GM18498 (cell line): ENCODE data around the gene WDR20.

ENCODE experiments used
- ATAC-seq: cut with Tn5 transposase; IDR thresholded peaks from one replicate; pipeline ENCODE4 v1.9.1; 2021; ENCODE audit warnings: mild to moderate bottlenecking, moderate library complexity; ENCODE audit not compliant: unreplicated experiment

WDR20 gene

DNA sequence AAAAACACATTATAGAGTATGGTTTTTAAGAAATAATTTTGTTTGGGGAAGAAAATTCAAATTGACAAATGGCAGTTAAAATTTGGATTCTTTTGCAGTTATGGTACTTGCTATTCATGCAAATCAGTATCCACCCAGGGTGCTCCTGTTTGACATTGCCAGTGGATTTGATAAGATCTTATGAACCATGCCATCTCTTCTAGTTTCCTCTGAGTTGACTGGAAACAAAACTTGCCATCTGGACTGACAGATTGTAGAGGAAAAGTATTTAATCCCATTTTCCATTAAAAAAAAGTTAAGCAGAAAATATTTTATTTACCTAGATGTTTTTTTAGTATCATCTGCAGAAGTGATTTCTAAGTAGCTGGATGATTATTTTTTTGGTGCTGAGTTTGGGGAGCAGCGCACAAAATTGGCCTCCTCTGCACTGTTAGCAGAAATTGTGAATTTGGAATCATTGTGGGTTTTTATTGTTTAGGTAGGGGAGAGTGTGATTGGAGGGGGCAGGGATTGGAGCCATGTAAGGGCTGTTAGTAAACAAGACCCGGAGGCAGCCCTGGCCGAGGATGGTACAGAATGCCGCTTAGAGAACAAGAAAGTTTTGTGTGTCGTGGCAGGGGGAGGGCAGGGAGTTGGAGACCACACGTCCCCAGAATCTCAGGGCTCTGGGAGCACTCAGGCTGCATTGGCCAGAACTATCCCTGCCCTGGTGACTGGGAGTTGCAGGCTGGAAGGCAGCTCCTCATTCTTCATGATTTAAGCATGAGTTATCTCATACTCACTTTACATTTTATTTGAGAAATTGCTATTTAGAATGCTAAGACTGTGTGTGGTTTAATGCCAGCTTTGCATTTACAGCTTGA, 56.6 kb downstream of the WDR20 start:
- no peak for ATAC-seq

DNA sequence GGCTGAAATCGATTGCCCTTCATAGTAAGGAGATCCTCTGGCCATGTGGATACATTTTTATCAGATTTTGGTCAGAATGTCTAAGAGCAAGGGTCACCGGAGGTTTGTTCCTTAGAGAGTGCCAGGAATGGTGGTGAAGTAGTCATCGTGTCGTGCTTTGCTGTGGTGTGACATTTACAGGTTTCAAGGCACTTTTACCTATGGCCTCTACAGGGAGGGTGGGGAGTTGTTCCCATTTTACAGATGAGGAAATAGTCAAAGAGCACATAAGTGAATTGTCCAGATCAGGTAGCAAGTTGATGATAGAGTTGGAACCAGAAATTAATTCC, 57.2 kb downstream of the WDR20 start:
- ATAC-seq, result no peak

DNA sequence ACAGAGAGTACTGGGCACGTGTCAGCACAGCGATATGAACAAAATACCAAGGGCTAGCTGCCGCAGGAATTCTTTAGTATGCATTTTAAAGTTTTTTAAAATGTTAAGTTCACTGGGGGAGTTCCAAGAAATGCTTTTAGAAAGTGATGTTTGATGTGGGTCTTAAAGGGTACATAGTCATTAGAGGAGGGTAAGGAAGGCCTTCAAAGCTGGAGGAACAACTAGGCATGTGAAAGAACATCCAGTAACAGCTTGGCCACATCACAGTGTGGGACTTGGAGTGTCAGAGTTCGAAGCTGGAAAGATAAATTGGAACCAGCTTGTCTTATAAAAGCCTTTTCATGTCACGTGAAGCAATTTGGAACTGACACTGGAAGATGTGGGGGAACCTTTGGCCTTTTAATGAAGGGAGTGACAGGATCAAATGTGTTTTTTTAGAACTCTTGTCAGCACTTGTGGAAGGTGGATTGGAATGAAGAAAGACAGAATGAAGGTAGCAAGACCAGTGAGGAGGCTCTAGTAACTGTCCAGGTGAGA, 57.7 kb downstream of the WDR20 start:
- no peak for ATAC-seq

DNA sequence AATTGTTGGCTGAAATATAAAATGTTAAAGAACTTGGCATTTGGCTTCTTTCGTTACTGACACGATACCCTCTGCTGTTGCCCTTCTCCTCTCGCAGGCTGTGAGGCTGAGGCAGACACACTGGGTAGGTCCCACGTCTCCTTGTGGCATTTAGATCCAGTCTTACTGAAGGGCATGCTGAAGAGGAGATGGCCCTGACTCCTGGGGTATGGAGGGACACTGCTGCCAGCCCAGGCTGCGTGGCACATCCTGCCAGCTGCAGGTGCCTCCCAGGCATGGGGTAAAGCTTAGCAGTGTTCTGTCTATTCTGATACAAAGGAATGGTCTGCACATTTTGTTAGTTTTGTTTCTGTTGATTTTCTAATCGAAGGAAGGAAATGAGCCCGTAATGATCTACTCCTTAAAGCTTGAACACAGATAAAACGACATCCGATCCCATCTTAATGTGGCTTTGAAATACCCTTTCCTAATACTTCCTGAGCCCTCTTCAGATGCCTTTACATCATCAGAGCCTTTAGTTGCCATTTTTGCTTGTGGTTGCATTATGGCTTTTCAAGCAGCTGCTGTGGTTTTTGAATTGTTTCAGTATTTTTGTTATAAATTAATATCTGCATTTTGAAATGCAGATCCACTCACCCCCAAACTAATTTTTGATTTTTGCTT, 61.1 kb downstream of the WDR20 start:
- ATAC-seq, result no peak

DNA sequence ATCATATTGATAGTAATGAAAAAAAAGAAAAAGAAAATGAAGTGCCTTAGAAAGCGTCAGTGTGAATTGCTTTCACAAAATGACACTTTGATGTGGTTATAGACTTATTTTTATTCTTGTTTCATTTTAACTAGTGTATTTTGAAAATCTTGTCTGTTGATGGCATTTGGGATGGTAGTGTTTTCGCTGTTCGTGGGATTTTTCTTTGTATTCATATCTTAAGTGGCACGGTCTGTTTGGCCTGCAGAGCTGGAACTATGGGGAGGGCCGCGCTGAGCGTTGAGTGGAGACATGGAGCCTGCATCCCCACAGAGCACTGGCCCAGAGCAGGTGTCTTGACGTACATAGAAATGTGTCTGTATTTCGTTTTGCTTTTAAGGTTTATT, 61.6 kb downstream of the WDR20 start:
- ATAC-seq, result no peak

DNA sequence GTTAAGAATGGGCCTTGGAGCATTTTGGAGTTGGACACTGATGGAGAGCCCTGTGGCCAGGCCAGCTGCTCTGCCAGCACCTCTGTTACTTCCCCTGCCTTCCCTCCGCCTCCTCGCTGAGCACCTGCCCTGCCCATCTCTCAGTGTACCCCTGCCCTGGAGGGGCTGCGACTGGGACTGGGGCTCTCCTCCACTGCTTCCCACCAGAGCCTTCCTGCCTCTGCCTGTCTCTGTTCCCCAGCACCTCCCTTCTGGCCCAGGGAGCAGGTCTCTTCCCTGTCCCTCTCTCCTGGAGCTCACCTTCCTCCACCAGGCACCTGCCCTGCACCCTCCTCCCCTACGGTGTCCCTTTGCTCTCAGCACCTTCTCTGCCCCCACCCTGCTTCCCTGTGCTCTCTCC, 62.1 kb downstream of the WDR20 start:
- no peak for ATAC-seq

DNA sequence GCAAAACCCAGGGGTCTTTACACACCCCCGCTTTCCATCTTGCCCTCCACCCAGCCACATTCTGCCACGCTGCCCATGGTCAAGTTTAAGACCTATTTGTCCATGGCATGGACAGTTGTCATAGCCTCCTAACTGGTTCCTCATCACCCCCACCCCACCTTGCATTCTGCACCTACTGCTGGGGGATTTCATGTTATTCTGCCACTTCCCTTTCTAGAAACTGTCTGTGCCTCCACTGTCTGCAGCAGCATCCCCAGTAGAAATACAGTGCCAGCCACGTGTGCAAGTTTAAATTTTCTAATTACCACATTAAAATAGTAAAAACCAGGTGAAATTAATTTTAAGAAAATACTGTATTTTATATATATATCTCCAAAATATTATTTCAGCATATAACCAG, 63.2 kb downstream of the WDR20 start:
- ATAC-seq, result no peak

DNA sequence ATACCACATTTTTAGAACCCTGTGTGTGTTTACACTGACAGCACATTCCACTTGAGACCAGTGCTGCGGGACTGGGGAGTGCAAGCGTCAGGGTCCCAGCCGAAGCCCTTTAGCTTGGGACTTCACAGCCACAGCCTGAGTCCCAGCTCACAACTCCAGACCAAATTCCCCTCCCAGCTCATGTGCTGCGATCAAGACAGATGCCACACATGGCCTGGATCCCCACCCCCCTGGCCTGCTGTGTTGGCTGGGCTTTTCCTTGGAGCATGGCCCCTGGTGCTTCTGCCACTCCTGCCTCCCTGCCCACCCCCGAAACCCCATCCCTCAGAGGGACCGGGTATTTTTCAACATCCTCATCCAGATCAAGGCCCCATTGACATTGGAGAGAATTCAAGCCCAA, 63.7 kb downstream of the WDR20 start:
- ATAC-seq, result no peak

DNA sequence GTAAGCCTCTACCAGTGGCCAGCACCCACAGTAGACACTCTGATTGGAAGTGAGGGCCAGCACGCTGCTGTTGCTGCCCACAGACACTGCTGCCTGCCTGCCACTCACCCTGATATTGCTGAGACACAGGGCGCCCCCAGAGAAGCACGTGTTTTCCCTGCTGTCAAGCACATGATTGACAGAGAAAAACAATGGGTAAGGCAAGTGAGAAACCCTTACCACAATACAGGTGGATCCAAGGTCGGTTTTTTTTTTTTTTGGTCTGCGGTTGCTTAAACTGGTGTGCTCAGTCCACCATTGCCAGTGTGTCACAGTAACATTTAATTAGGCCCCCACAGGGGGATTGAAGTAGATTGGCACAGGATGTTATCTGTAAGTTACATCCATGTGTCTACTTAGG, 65.9 kb downstream of the WDR20 start:
- ATAC-seq, result no peak

DNA sequence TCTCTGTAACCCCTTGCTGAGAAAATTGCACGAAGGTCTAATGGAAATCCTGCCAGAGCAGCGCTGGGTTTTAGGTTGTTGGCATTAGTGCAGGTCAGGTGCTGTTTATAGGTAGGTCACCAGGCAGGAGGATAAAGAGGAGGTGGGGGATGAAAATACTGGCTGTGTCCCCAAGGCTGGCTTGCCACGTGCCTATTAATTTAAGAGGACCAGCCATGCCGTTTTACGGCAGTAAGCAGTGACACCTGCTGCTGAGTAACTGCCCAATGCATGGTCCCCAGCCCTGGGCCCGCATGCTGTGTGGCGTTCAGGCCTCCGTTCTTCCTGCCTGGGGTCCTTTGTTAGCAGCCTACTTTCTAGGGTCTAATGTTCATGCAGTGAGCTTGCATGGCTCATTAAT, 67.2 kb downstream of the WDR20 start:
- no peak for ATAC-seq

DNA sequence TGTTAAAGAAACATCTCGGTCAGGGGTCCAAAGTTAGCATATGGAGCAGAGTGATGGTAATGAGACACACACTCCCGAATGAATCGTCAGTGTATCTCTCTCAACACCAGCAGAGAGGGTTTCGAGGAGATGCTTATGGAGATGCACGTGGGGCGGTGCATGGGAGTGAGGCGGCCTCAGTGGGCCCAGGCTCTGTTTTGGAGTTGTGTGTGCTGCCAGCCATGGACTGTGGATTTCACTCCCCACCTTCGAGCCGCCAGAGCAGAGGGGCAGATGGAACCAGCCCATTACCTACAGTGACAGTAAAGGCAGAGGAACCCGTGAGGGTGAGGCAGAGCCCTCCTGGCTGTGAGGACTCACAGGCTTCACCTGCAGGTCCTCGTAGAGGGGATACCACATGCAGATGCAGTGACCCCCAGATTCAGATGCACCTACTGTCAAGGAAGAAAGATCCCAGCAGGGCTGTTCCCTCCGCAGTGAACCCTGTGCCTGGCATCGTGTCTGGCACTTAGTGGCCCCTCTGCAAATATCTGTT, 68.2 kb downstream of the WDR20 start:
- no peak for ATAC-seq

DNA sequence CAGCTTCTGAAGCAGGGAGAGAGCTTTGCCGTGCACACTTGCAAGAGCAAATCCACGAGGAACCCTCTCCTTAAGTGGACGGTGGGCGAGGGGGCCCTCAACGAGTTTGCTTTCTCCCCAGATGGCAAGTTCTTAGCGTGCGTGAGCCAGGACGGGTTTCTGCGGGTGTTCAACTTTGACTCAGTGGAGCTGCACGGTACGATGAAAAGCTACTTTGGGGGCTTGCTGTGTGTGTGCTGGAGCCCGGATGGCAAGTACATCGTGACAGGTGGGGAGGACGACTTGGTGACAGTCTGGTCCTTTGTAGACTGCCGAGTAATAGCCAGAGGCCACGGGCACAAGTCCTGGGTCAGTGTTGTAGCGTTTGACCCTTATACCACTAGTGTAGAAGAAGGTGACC, 69.0 kb downstream of the WDR20 start:
- ATAC-seq, result no peak

DNA sequence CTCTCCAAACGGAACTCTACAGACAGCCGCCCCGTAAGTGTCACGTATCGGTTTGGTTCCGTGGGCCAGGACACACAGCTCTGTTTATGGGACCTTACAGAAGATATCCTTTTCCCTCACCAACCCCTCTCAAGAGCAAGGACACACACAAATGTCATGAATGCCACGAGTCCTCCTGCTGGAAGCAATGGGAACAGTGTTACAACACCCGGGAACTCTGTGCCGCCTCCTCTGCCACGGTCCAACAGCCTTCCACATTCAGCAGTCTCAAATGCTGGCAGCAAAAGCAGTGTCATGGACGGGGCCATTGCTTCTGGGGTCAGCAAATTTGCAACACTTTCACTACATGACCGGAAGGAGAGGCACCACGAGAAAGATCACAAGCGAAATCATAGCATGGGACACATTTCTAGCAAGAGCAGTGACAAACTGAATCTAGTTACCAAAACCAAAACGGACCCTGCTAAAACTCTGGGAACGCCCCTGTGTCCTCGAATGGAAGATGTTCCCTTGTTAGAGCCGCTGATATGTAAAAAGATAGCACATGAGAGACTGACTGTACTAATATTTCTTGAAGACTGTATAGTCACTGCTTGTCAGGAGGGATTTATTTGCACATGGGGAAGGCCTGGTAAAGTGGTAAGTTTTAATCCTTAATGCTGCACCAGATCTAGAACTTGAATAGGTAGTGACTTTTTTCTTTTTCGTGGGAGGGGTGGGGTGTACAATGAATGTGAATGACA, 69.7 kb downstream of the WDR20 start:
- ATAC-seq, result no peak

DNA sequence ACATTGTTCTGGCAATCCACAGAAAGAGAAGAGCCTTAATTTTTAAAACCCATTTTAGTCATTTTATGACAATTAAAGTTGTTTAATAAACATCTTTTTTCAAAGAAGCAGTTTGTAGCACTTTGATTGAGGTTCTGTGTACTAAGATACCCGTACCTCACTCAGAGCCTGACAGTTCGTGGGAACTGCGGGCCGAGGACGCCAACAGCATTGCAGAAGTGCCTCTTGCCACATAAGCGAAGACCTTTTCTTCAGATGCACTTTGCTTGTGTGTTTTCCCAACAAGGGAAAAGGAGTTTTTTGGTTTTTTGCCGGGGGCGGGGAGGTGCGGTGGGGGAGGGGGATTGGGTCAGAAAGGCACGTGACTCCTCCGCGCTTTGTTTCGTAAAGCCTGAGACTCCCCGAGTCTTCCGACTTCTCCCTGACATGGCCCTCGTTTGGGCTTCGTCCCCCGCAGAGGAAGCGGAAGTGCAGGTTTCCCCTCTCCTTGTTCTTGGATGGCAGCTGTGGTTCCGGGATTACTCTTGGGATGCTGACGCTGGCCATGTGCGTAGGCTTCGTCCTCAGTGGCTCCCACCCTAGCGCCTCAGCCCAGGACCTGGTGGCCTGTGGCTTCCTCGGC, 70.8 kb downstream of the WDR20 start:
- no peak for ATAC-seq

DNA sequence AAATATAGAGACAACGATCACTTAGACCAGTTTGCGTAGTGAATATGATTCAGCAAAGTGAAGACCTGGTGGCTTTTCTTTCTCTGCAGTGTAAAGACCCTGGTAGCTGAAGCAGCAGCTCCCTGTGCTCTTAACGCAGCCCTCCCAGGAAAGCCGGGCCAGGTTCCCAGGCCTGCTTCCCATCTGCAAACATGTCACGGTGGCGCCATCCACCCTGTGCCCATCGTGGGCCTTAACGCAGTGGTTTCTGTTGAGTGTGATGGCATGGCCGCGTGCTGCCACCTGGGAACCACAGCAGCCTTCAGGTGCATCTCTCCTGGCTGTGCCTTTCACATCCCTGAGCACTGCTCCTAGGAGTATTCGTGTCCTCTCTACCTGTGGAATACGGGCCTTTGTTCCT, 71.5 kb downstream of the WDR20 start:
- ATAC-seq, result no peak

DNA sequence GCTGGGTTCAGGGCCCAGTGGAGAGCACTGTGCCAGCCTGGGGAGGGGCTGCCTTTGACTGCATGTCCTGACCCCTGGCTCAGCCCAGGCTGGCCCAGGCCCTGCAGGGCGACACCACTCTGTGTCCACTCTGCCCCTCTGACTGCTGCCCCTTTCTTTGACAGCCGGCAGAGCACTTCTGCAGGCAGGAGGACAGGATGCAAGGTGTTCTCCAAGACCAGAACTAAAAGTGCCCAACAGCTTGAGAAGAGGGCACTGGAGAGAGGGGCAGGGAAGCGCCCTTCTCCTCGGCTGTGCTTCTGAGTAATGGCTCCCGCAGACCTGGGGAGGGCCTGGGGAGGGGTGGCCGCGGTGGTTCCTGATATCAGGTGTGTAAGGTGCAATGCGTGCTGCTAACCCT, 72.7 kb downstream of the WDR20 start:
- ATAC-seq, result no peak

DNA sequence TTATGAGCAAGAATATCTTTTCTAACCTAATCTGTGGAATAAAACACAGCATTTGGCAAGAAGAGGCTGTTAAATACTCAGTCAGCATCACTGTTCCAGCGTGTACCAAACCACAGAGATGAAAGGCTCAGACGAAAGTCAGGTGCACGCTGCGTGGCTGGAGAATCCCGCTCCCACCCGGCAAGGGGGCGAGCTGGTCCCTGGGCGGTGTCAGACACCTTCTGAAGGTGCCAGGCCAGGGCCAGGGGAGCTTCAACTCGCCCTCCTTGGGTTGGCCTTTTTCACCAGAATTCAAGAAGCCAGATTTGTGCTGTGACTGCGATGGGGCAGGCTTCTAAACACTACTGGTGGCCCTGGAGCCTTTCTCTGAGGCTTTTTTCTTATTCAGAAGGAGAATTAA, 73.1 kb downstream of the WDR20 start:
- ATAC-seq, result no peak

DNA sequence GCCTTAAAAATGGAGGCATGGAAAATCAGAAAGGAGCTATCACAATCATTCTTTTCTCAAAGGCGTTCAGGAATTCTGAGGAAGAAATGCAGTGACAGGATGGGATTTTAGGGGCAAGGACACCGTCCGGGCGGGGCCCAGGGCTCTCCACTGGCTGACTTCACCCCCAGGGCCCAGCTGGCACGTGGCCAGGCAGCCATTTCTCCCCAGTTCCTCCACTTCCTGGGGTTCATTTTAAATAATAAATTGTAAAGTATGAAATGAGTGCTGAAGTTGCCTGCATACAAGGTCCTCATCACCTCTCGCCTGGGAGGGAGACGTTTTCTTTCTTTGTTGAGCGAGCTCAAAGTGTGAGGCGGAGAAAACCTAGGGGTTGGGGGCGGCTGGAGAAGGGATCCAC, 73.8 kb downstream of the WDR20 start:
- ATAC-seq, result no peak

DNA sequence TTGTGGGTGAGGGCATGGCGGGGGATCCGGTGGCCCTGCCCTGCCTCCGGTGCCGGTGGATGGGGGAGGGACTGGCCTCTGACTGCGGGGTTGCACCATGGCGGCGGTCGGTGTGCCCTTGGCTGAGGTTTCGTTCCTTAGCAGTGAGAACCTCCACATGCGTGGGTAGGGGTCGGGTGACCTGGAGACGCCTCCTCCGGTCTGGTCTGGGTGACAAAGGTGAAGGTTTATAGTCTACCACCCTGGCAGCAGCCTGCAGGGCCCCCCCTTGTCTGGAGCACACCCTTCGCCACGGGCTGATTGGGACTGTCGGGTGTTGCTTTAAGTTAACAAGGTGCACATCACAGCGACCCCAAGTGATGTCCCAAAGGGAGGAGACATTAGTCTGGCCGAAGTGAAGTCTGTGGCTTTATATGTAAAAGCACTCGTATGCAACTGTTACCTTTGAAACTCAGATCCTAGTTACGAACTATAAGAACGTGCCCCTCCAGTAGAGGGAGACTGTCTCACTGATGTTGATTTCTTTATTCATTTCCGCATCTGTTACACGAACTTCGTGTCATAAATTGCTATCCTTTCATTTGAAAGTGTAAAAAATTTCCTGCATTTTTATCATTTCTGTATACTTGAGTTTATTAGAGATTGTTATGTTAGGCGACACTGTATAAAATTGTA, 74.4 kb downstream of the WDR20 start:
- no peak for ATAC-seq

DNA sequence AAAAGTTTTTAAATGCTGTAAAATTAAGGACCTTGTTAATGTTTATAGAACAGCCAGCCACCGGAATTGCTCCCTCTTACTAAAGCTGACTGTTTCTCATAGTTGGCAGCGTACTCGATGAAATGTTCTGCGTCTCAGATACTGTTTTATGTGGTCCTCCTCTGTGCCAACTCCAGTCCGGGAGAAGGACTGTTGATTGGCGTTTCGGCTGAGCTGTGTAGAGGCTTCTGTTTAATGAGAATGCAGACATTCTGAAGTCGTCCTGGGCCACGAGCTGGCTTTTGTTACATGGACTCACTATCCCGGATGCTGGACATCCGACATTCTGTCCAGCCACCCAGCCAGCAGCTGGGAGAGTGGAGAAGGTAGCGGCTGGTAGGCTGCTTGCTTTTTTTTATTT, 75.4 kb downstream of the WDR20 start:
- no peak for ATAC-seq
